Measurements from ENCODE around the gene PNPLA6.
A peak's percentile ranks its signal among the peaks of the same experiment; 100 is the strongest.

PNPLA6 gene

GRCh38 chr19:7602935-7603497, 67.5 kb downstream of the PNPLA6 start:
- DNase-seq = no peak

- no peak for DNase-seq
Measured at GRCh38 chr19:7603919-7604318, 68.4 kb downstream of the PNPLA6 start.

- DNase-seq = peak; percentile 29
Measured at GRCh38 chr19:7605490-7606222, 70.1 kb downstream of the PNPLA6 start.

- DNase-seq = no peak
Measured at GRCh38 chr19:7606289-7606688, 70.8 kb downstream of the PNPLA6 start.

GRCh38 chr19:7607212-7607873, 71.8 kb downstream of the PNPLA6 start:
- no peak for DNase-seq

GRCh38 chr19:7607874-7608560, 72.5 kb downstream of the PNPLA6 start:
- no peak for DNase-seq

- no peak for DNase-seq
Measured at GRCh38 chr19:7610491-7611240, 75.1 kb downstream of the PNPLA6 start.

Data from CD4-positive, alpha-beta T cell treated with Interleukin-17A for 1 hour (primary cell).